Activated CD8-positive, alpha-beta memory T cell treated with anti-CD3 and anti-CD28 coated beads, Interleukin-2, amount 10 ng/mL, durations not matched to agents 7 days and 5 days (primary cell): ENCODE results near the gene BNC2. TPM values are rescaled to one million over a fixed set of nuclear protein-coding genes. Genes with fewer than 3 reads are reported as not detected.

Source experiments
- ATAC-seq: fragments of 150-1000 bp; cut with Tn5 transposase; one replicate; pipeline ENCODE4 v1.10.0; 2021; ENCODE audit warnings: moderate library complexity
- CTCF ChIA-PET: fragments of 350-600 bp; sonication (Branson Sonifier 250); formaldehyde crosslinking; loops from one replicate; lab custom pipeline; 2021; ENCODE audit warnings: antibody characterized with exemption; lab: Charles Lee
- DNase-seq: peaks from one replicate; pipeline ENCODE4 v3.0.0-alpha.2; 2020
- H3K27ac Mint-ChIP-seq: one replicate; pipeline ENCODE4 v1.8.0; 2021; ENCODE audit warnings: mild to moderate bottlenecking, mixed read lengths
- H3K27me3 Mint-ChIP-seq: one replicate; pipeline ENCODE4 v1.8.0; 2021; ENCODE audit warnings: mixed read lengths
- H3K36me3 Mint-ChIP-seq: one replicate; pipeline ENCODE4 v1.8.0; 2021; ENCODE audit warnings: mild to moderate bottlenecking, mixed read lengths
- H3K4me1 Mint-ChIP-seq: one replicate; pipeline ENCODE4 v1.8.0; 2021; ENCODE audit warnings: mixed read lengths
- H3K4me3 Mint-ChIP-seq: one replicate; pipeline ENCODE4 v1.8.0; 2021; ENCODE audit warnings: mild to moderate bottlenecking, moderate library complexity, mixed read lengths
- H3K9me3 Mint-ChIP-seq: one replicate; pipeline ENCODE4 v1.8.0; 2022; ENCODE audit warnings: low read depth, mixed read lengths
- total RNA-seq, 2 experiments: library from RNA; stranded (reverse); gene quantifications; one replicate each; pipeline ENCODE4 v1.2.3, GENCODE V29; 2021

The BNC2 gene
- total RNA-seq, 2 experiments from 2014 or later: not detected

- Mint-ChIP-seq H3K27me3 (no peaks in the 10 kb centered on the region), H3K4me3 (no peak overlapping the region), H3K27ac (no peak overlapping the region), H3K4me1 (no peaks in the 10 kb centered on the region), H3K9me3 (peaks cover 7% of the 10 kb centered on the region), H3K36me3 (no peaks in the 10 kb centered on the region)
- ATAC-seq (no peak), DNase-seq (no peak)
- CTCF ChIA-PET: no interaction called here
Observed at GRCh38 chr9:16406526-16407225, 463.8 kb downstream of the BNC2 start.

GRCh38 chr9:16405421-16405820, 465.0 kb downstream of the BNC2 start:
- no peaks in the 10 kb centered on the region for H3K27me3 Mint-ChIP-seq
- H3K4me3 Mint-ChIP-seq: no peak overlapping the region
- no peaks in the 10 kb centered on the region for H3K36me3 Mint-ChIP-seq
- CTCF ChIA-PET: no interaction called here
- H3K4me1 Mint-ChIP-seq: no peaks in the 10 kb centered on the region
- ATAC-seq: no peak
- no peak for DNase-seq
- peaks cover 9% of the 10 kb centered on the region for H3K9me3 Mint-ChIP-seq
- no peak overlapping the region for H3K27ac Mint-ChIP-seq

- no peaks in the 10 kb centered on the region for H3K4me1 Mint-ChIP-seq
- no peaks in the 10 kb centered on the region for H3K36me3 Mint-ChIP-seq
- no peak overlapping the region for H3K27ac Mint-ChIP-seq
- ATAC-seq: no peak
- peaks cover 10% of the 10 kb centered on the region for H3K9me3 Mint-ChIP-seq
- H3K27me3 Mint-ChIP-seq: no peaks in the 10 kb centered on the region
- CTCF ChIA-PET: no interaction called here
- H3K4me3 Mint-ChIP-seq: no peak overlapping the region
- DNase-seq: no peak
Observed at GRCh38 chr9:16401701-16402100, 468.8 kb downstream of the BNC2 start.

GRCh38 chr9:16398691-16399090, 471.8 kb downstream of the BNC2 start:
- CTCF ChIA-PET: no interaction called here
- H3K27ac Mint-ChIP-seq: no peak overlapping the region
- no peaks in the 10 kb centered on the region for H3K4me1 Mint-ChIP-seq
- no peaks in the 10 kb centered on the region for H3K36me3 Mint-ChIP-seq
- H3K9me3 Mint-ChIP-seq: peaks cover 9% of the 10 kb centered on the region
- no peak for ATAC-seq
- no peaks in the 10 kb centered on the region for H3K27me3 Mint-ChIP-seq
- no peak overlapping the region for H3K4me3 Mint-ChIP-seq
- DNase-seq: no peak

GRCh38 chr9:16396389-16396788, 474.1 kb downstream of the BNC2 start:
- no peak overlapping the region for H3K4me3 Mint-ChIP-seq
- CTCF ChIA-PET: no interaction called here
- no peaks in the 10 kb centered on the region for H3K27me3 Mint-ChIP-seq
- no peaks in the 10 kb centered on the region for H3K36me3 Mint-ChIP-seq
- no peak for ATAC-seq
- H3K9me3 Mint-ChIP-seq: peaks cover 7% of the 10 kb centered on the region
- no peak overlapping the region for H3K27ac Mint-ChIP-seq
- H3K4me1 Mint-ChIP-seq: no peaks in the 10 kb centered on the region
- DNase-seq: no peak

GRCh38 chr9:16391369-16391768, 479.1 kb downstream of the BNC2 start:
- Mint-ChIP-seq H3K27me3 (no peaks in the 10 kb centered on the region), H3K9me3 (peaks cover 7% of the 10 kb centered on the region), H3K27ac (no peak overlapping the region), H3K36me3 (no peaks in the 10 kb centered on the region), H3K4me1 (no peaks in the 10 kb centered on the region), H3K4me3 (no peak overlapping the region)
- ATAC-seq (no peak), DNase-seq (no peak)
- CTCF ChIA-PET: no interaction called here

- H3K4me1 Mint-ChIP-seq: no peaks in the 10 kb centered on the region
- H3K27me3 Mint-ChIP-seq: no peaks in the 10 kb centered on the region
- no peaks in the 10 kb centered on the region for H3K36me3 Mint-ChIP-seq
- DNase-seq: no peak
- H3K9me3 Mint-ChIP-seq: peaks cover 7% of the 10 kb centered on the region
- no peak for ATAC-seq
- no peak overlapping the region for H3K27ac Mint-ChIP-seq
- H3K4me3 Mint-ChIP-seq: no peak overlapping the region
- CTCF ChIA-PET: no interaction called here
Observed at GRCh38 chr9:16387382-16387781, 483.1 kb downstream of the BNC2 start.

GRCh38 chr9:16386827-16387077, 483.7 kb downstream of the BNC2 start:
- H3K4me3 Mint-ChIP-seq: no peak overlapping the region
- H3K4me1 Mint-ChIP-seq: no peaks in the 10 kb centered on the region
- no peak for DNase-seq
- no peak for ATAC-seq
- peaks cover 7% of the 10 kb centered on the region for H3K9me3 Mint-ChIP-seq
- H3K36me3 Mint-ChIP-seq: no peaks in the 10 kb centered on the region
- H3K27me3 Mint-ChIP-seq: no peaks in the 10 kb centered on the region
- CTCF ChIA-PET: interaction anchor here (1.0 kb wide), 1 partner anchor 9 kb away, joined by 3 read pairs; no protein-coding TSS in a partner anchor
- H3K27ac Mint-ChIP-seq: no peak overlapping the region

- CTCF ChIA-PET: interaction anchor here (1.0 kb wide), 1 partner anchor 9 kb away, joined by 3 read pairs; no protein-coding TSS in a partner anchor
Observed at GRCh38 chr9:16386007-16386826, 484.3 kb downstream of the BNC2 start.

GRCh38 chr9:16385590-16385989, 484.9 kb downstream of the BNC2 start:
- ATAC-seq (no peak), DNase-seq (no peak)
- Mint-ChIP-seq H3K27me3 (no peaks in the 10 kb centered on the region), H3K4me1 (no peaks in the 10 kb centered on the region), H3K9me3 (peaks cover 7% of the 10 kb centered on the region), H3K27ac (no peak overlapping the region), H3K36me3 (no peaks in the 10 kb centered on the region), H3K4me3 (no peak overlapping the region)
- CTCF ChIA-PET: no interaction called here

More at GRCh38 chr9:16386007-16386826, 484.3 kb downstream of the BNC2 start:
- Mint-ChIP-seq H3K36me3 (no peaks in the 10 kb centered on the region), H3K4me1 (no peaks in the 10 kb centered on the region), H3K27ac (no peak overlapping the region), H3K4me3 (no peak overlapping the region), H3K9me3 (peaks cover 7% of the 10 kb centered on the region), H3K27me3 (no peaks in the 10 kb centered on the region)
- no peak for ATAC-seq
- DNase-seq: no peak

GRCh38 chr9:16384993-16385392, 485.5 kb downstream of the BNC2 start:
- CTCF ChIA-PET: no interaction called here
- H3K27me3 Mint-ChIP-seq: no peaks in the 10 kb centered on the region
- H3K4me1 Mint-ChIP-seq: no peaks in the 10 kb centered on the region
- ATAC-seq (no peak), DNase-seq (no peak)
- no peaks in the 10 kb centered on the region for H3K36me3 Mint-ChIP-seq
- no peak overlapping the region for H3K4me3 Mint-ChIP-seq
- no peak overlapping the region for H3K27ac Mint-ChIP-seq
- H3K9me3 Mint-ChIP-seq: peaks cover 4% of the 10 kb centered on the region

GRCh38 chr9:16377311-16377710, 493.2 kb downstream of the BNC2 start:
- no peaks in the 10 kb centered on the region for H3K27me3 Mint-ChIP-seq
- no peak for ATAC-seq
- H3K27ac Mint-ChIP-seq: no peak overlapping the region
- no peak for DNase-seq
- H3K9me3 Mint-ChIP-seq: peaks cover 5% of the 10 kb centered on the region
- CTCF ChIA-PET: no interaction called here
- H3K4me1 Mint-ChIP-seq: no peaks in the 10 kb centered on the region
- H3K36me3 Mint-ChIP-seq: no peaks in the 10 kb centered on the region
- H3K4me3 Mint-ChIP-seq: no peak overlapping the region

- Mint-ChIP-seq H3K9me3 (peaks cover 12% of the 10 kb centered on the region), H3K4me3 (no peak overlapping the region), H3K4me1 (no peaks in the 10 kb centered on the region), H3K27ac (no peak overlapping the region), H3K36me3 (no peaks in the 10 kb centered on the region), H3K27me3 (no peaks in the 10 kb centered on the region)
- DNase-seq: no peak
- CTCF ChIA-PET: no interaction called here
- no peak for ATAC-seq
Observed at GRCh38 chr9:16371306-16371705, 499.2 kb downstream of the BNC2 start.

- Mint-ChIP-seq H3K4me1 (no peaks in the 10 kb centered on the region), H3K27me3 (no peaks in the 10 kb centered on the region)
Observed at GRCh38 chr9:16370647-16371046, 499.8 kb downstream of the BNC2 start.

More at GRCh38 chr9:16370647-16371046, 499.8 kb downstream of the BNC2 start:
- no peak overlapping the region for H3K4me3 Mint-ChIP-seq
- DNase-seq (no peak), ATAC-seq (no peak)
- CTCF ChIA-PET: no interaction called here
- H3K27ac Mint-ChIP-seq: no peak overlapping the region
- H3K9me3 Mint-ChIP-seq: peaks cover 15% of the 10 kb centered on the region
- H3K36me3 Mint-ChIP-seq: no peaks in the 10 kb centered on the region
